IMR-90 (cell line): ENCODE measurements around the gene STOM. TPM values are rescaled to one million over a fixed set of nuclear protein-coding genes. Genes with fewer than 3 reads are reported as not detected.

Source experiments
- ATAC-seq: fragments of 200-7000 bp; cut with Tn5 transposase; 2 replicates; pipeline ENCODE4 v1.9.1; 2020; ENCODE audit warnings: low read depth, mild to moderate bottlenecking, moderate library complexity
- BruUV-seq: library from RNA; stranded (reverse); fragments of 400-500 nt; replicated peaks from 2 replicates; lab custom pipeline; 2021; lab: Mats Ljungman, UMichigan
- CTCF ChIA-PET: fragments of 300-600 bp; formaldehyde crosslinking; extraction: SDS; loops from one replicate; lab custom pipeline; 2021; ENCODE audit warnings: antibody characterized with exemption; lab: Yijun Ruan, JAX
- POLR2A ChIA-PET: fragments of 300-600 bp; sonication (Branson Sonifier 250); formaldehyde crosslinking; loops from one replicate; lab custom pipeline; 2022; ENCODE audit warnings: antibody characterized with exemption; ENCODE audit not compliant: unreplicated experiment; lab: Charles Lee
- DNase-seq: peaks from one replicate; pipeline ENCODE4 v3.0.0; 2013
- H2AFZ ChIP-seq: replicated peaks from 2 replicates; pipeline ENCODE3; 2013; ENCODE audit warnings: low read length, mild to moderate bottlenecking; ENCODE audit not compliant: poor library complexity
- H2AK5ac ChIP-seq: 2 replicates; pipeline ENCODE4 v1.6.1; 2013; ENCODE audit warnings: low read depth, low read length, inconsistent platforms
- H2AK9ac ChIP-seq: replicated peaks from 2 replicates; pipeline ENCODE3; 2013; ENCODE audit warnings: mild to moderate bottlenecking, low read depth, low read length, moderate library complexity; ENCODE audit not compliant: poor library complexity
- H2BK120ac ChIP-seq: 2 replicates; pipeline ENCODE4 v1.6.1; 2013; ENCODE audit warnings: low read depth, low read length, inconsistent platforms
- H2BK15ac ChIP-seq: 3 replicates; pipeline ENCODE4 v1.6.1; 2013; ENCODE audit warnings: low read depth, low read length, inconsistent platforms
- H2BK20ac ChIP-seq: 2 replicates; pipeline ENCODE4 v1.6.1; 2013; ENCODE audit warnings: low read depth, mild to moderate bottlenecking, inconsistent platforms, low read length, moderate library complexity
- H2BK5ac ChIP-seq: 2 replicates; pipeline ENCODE4 v1.6.1; 2013; ENCODE audit warnings: mild to moderate bottlenecking, low read depth, low read length, inconsistent platforms; ENCODE audit not compliant: poor library complexity, severe bottlenecking
- H3K14ac ChIP-seq: replicated peaks from 2 replicates; pipeline ENCODE4 v1.6.1; 2013; ENCODE audit warnings: low read depth, low read length, inconsistent platforms
- H3K18ac ChIP-seq: 2 replicates; pipeline ENCODE4 v1.6.1; 2013; ENCODE audit warnings: low read depth, low read length, control low read depth
- H3K23ac ChIP-seq: 2 replicates; pipeline ENCODE4 v1.6.1; 2013; ENCODE audit warnings: low read depth, low read length, inconsistent platforms
- H3K27ac ChIP-seq: 2 replicates; pipeline ENCODE4 v1.5.1; 2013; ENCODE audit warnings: mild to moderate bottlenecking, control low read depth, low read length; ENCODE audit not compliant: insufficient read depth
- H3K27me3 ChIP-seq: 2 replicates; pipeline ENCODE4 v1.6.1; 2013; ENCODE audit warnings: low read length; ENCODE audit not compliant: control insufficient read depth, insufficient read depth
- H3K36me3 ChIP-seq: 2 replicates; pipeline ENCODE4 v1.6.1; 2013; ENCODE audit warnings: low read length, mixed read lengths; ENCODE audit not compliant: control insufficient read depth, insufficient read depth
- H3K4ac ChIP-seq: 2 replicates; pipeline ENCODE4 v1.6.1; 2013; ENCODE audit warnings: low read depth, low read length, inconsistent platforms
- H3K4me1 ChIP-seq: 2 replicates; pipeline ENCODE4 v1.6.1; 2013; ENCODE audit warnings: low read length, mixed read lengths; ENCODE audit not compliant: control insufficient read depth, insufficient read depth
- H3K4me2 ChIP-seq: 2 replicates; pipeline ENCODE4 v1.6.1; 2013; ENCODE audit warnings: low read depth, mild to moderate bottlenecking, control low read depth, low read length, moderate library complexity
- H3K4me3 ChIP-seq: 2 replicates; pipeline ENCODE4 v1.5.1; 2013; ENCODE audit warnings: low read depth, mild to moderate bottlenecking, control low read depth, low read length, moderate library complexity; ENCODE audit not compliant: insufficient read depth
- H3K56ac ChIP-seq: 2 replicates; pipeline ENCODE4 v1.6.1; 2013; ENCODE audit warnings: low read length, inconsistent platforms; ENCODE audit not compliant: insufficient read depth; ENCODE audit errors: extremely low read depth
- H3K79me1 ChIP-seq, 2 experiments: 2 replicates each; pipeline ENCODE4 v1.6.1; 2013; ENCODE audit warnings: low read length in 2 of 2, inconsistent platforms in 1 of 2, low read depth in 1 of 2
- H3K9ac ChIP-seq: 2 replicates; pipeline ENCODE4 v1.6.1; 2013; ENCODE audit warnings: low read depth, low read length, control low read depth
- H3K9me1 ChIP-seq: 2 replicates; pipeline ENCODE4 v1.6.1; 2013; ENCODE audit warnings: low read length, inconsistent platforms; ENCODE audit not compliant: insufficient read depth
- H3K9me3 ChIP-seq: 2 replicates; pipeline ENCODE4 v1.6.1; 2013; ENCODE audit warnings: low read length; ENCODE audit not compliant: control insufficient read depth, insufficient read depth
- H4K20me1 ChIP-seq: 2 replicates; pipeline ENCODE4 v1.6.1; 2013; ENCODE audit warnings: low read length, inconsistent platforms; ENCODE audit not compliant: insufficient read depth
- H4K5ac ChIP-seq: 2 replicates; pipeline ENCODE4 v1.6.1; 2013; ENCODE audit warnings: mild to moderate bottlenecking, low read depth, low read length, control low read depth
- H4K8ac ChIP-seq, 2 experiments: 2 replicates each; pipeline ENCODE4 v1.6.1; 2013; ENCODE audit warnings: low read depth in 2 of 2, low read length in 2 of 2, control low read depth in 1 of 2, inconsistent platforms in 1 of 2
- H4K91ac ChIP-seq: 2 replicates; pipeline ENCODE4 v1.6.1; 2013; ENCODE audit warnings: low read depth, low read length, inconsistent platforms; ENCODE audit not compliant: insufficient read depth
- BHLHE40 ChIP-seq: fragments of 150-350 bp; IDR thresholded peaks from 2 replicates; pipeline ENCODE4 v1.6.1; 2016; ENCODE audit warnings: mild to moderate bottlenecking, low read depth, low read length
- CEBPB ChIP-seq: IDR thresholded peaks from 2 replicates; pipeline ENCODE4 v1.6.1; 2012; ENCODE audit warnings: low read depth, low read length, improper control_type of control experiment
- CHD1 ChIP-seq: IDR thresholded peaks from 2 replicates; pipeline ENCODE4 v1.6.1; 2012; ENCODE audit warnings: low read depth, low read length, improper control_type of control experiment
- MAZ ChIP-seq: IDR thresholded peaks from 2 replicates; pipeline ENCODE4 v1.6.1; 2012; ENCODE audit warnings: low read depth, mild to moderate bottlenecking, low read length, improper control_type of control experiment, moderate library complexity, borderline replicate concordance
- MXI1 ChIP-seq: IDR thresholded peaks from 2 replicates; pipeline ENCODE4 v1.6.1; 2012; ENCODE audit warnings: low read depth, mild to moderate bottlenecking, low read length, moderate library complexity, borderline replicate concordance
- POLR2A ChIP-seq: IDR thresholded peaks from 2 replicates; pipeline ENCODE4 v1.6.1; 2012; ENCODE audit warnings: mild to moderate bottlenecking, low read depth, low read length
- RAD21 ChIP-seq: IDR thresholded peaks from 2 replicates; pipeline ENCODE4 v1.6.1; 2012; ENCODE audit warnings: low read length, improper control_type of control experiment
- RCOR1 ChIP-seq: IDR thresholded peaks from 2 replicates; pipeline ENCODE4 v1.6.1; 2012; ENCODE audit warnings: mild to moderate bottlenecking, low read length, improper control_type of control experiment; ENCODE audit not compliant: insufficient replicate concordance
- RFX5 ChIP-seq: IDR thresholded peaks from 2 replicates; pipeline ENCODE4 v1.8.0; 2012; ENCODE audit warnings: low read depth, mild to moderate bottlenecking, low read length, moderate library complexity
- SMC3 ChIP-seq: fragments of 150-350 bp; IDR thresholded peaks from 2 replicates; pipeline ENCODE4 v1.6.1; 2016; ENCODE audit warnings: low read depth, mild to moderate bottlenecking, antibody characterized with exemption, low read length, moderate library complexity
- WGBS, 2 experiments: methylation state at CpG; one replicate each; pipeline versions ENCODE4 v1.1.5 to v1.1.7; 2013; ENCODE audit warnings: missing lambda C conversion rate in 2 of 2; ENCODE audit not compliant: insufficient read length in 1 of 2; ENCODE audit errors: extremely low coverage in 2 of 2; 5-methylcytosine and 5-hydroxymethylcytosine counted together
- dilution Hi-C: fragments of 300-500 bp; cut with HindIII; formaldehyde crosslinking; loops from one replicate; pipeline ENCODE4 v1.14.3; 2018; ENCODE audit warnings: low sequenced_read_pairs; ENCODE audit not compliant: unreplicated experiment
- in situ Hi-C: fragments of 300-500 bp; cut with MboI; formaldehyde crosslinking; loops from 3 replicates; pipeline ENCODE4 v1.14.3; 2019; ENCODE audit warnings: low sequenced_read_pairs, inconsistent platforms, mixed read lengths
- intact Hi-C: fragments of 100-400 bp; cut with micrococcal nuclease; formaldehyde crosslinking; loops from 2 replicates; pipeline ENCODE4 v1.10.0; 2022
- polyA plus RNA-seq, 3 experiments: library from polyadenylated mRNA; depleted of rRNA; stranded (reverse); fragments of >200 nt; gene quantifications; 2 replicates each; pipeline ENCODE4 v1.2.3, GENCODE V29; 2012; ENCODE audit warnings: low replicate concordance in 1 of 3
- total RNA-seq: library from RNA; depleted of rRNA; stranded (reverse); fragments of >200 nt; gene quantifications from 2 replicates; pipeline ENCODE4 v1.2.3, GENCODE V29; 2012
- TF ChIP-seq, protein P1 (sequence below): fragments of 150-350 bp; IDR thresholded peaks from 2 replicates; pipeline ENCODE4 v1.6.1; 2017; ENCODE audit warnings: mild to moderate bottlenecking, antibody characterized with exemption, low read length, low read depth
- TF ChIP-seq, protein P2 (sequence below): conservative IDR thresholded peaks from 2 replicates; pipeline ENCODE4 v1.5.1; 2012; ENCODE audit warnings: mild to moderate bottlenecking, low read depth, low read length, improper control_type of control experiment
- TF ChIP-seq, protein P3 (sequence below): fragments of 150-350 bp; IDR thresholded peaks from 2 replicates; pipeline ENCODE4 v1.6.1; 2016; ENCODE audit warnings: low read depth, mild to moderate bottlenecking, low read length, moderate library complexity, borderline replicate concordance

STOM gene
- total and polyA plus RNA-seq, 2 of the 4 experiments (the other 2 are of a cell fraction), result 78.4 to 84.8 TPM

DNA sequence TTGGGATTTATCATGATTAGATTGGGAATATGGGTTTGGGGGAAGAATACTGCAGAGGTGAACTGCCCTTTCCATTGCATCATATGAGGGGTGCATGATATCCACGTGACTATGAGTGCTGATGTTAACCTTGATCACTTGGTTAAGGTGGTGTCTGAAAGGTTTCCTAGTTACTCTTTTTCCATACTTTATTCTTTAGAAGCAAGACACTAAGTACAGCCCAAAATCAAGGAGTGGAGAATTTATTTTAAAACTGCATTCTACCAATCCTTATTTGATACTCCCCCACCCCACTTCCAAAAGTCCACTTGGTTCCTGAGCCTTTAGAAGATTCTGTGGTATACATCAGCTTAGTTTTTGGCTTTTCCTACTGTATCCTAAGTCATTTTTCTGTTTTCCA, 20.3 kb upstream of the STOM start:
- DNase-seq (no peak), ATAC-seq (no peak)
- Histone ChIP-seq H3K4me3 (no peak overlapping the region), H4K8ac (no peak overlapping the region), H3K79me1 (no peaks in the 10 kb centered on the region), H3K56ac (no peak overlapping the region), H3K23ac (no peak overlapping the region), H3K9ac (no peak overlapping the region), H2BK20ac (no peak overlapping the region), H3K9me1 (peaks cover 6% of the 10 kb centered on the region; the same call in 1 of the 2 replicates), H4K91ac (no peak overlapping the region), H2AK9ac (no peak overlapping the region), H3K14ac (no peak overlapping the region), H2AK5ac (no peak overlapping the region; the same call in 1 of the 2 replicates), H3K4ac (no peak overlapping the region), H2BK120ac (no peak overlapping the region), H3K4me1 (peaks cover 6% of the 10 kb centered on the region), H3K27me3 (no peaks in the 10 kb centered on the region), H3K36me3 (no peaks in the 10 kb centered on the region), H3K4me2 (no peak overlapping the region), H3K27ac (no peak overlapping the region), H3K9me3 (no peaks in the 10 kb centered on the region), H2AFZ (no peak overlapping the region), H4K20me1 (no peaks in the 10 kb centered on the region), H2BK15ac (no peak overlapping the region), H2BK5ac (no peak overlapping the region), H3K18ac (no peak overlapping the region), H4K5ac (no peak overlapping the region)
- dilution Hi-C loops (no loop called here), in situ Hi-C loops (loop anchor here (25.0 kb wide), 2 partner anchors 403 to 628 kb away; no protein-coding TSS in a partner anchor), intact Hi-C loops (no loop called here)
- WGBS, 2 experiments, result no CpG with 5 or more reads among the region's 1 CpG
- ChIA-PET POLR2A (no interaction called here), CTCF (interaction anchor here (1.0 kb wide), 1 partner anchor 175 kb away, joined by 4 read pairs; no protein-coding TSS in a partner anchor)
- TF ChIP-seq RAD21 (no peak), RCOR1 (no peak), BHLHE40 (no peak), MAZ (no peak), CHD1 (no peak), CEBPB (no peak), SMC3 (no peak), MXI1 (no peak), POLR2A (no peak), RFX5 (no peak)
- TF ChIP-seq, protein P1, sequence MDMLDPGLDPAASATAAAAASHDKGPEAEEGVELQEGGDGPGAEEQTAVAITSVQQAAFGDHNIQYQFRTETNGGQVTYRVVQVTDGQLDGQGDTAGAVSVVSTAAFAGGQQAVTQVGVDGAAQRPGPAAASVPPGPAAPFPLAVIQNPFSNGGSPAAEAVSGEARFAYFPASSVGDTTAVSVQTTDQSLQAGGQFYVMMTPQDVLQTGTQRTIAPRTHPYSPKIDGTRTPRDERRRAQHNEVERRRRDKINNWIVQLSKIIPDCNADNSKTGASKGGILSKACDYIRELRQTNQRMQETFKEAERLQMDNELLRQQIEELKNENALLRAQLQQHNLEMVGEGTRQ, result no peak
- TF ChIP-seq, protein P2, sequence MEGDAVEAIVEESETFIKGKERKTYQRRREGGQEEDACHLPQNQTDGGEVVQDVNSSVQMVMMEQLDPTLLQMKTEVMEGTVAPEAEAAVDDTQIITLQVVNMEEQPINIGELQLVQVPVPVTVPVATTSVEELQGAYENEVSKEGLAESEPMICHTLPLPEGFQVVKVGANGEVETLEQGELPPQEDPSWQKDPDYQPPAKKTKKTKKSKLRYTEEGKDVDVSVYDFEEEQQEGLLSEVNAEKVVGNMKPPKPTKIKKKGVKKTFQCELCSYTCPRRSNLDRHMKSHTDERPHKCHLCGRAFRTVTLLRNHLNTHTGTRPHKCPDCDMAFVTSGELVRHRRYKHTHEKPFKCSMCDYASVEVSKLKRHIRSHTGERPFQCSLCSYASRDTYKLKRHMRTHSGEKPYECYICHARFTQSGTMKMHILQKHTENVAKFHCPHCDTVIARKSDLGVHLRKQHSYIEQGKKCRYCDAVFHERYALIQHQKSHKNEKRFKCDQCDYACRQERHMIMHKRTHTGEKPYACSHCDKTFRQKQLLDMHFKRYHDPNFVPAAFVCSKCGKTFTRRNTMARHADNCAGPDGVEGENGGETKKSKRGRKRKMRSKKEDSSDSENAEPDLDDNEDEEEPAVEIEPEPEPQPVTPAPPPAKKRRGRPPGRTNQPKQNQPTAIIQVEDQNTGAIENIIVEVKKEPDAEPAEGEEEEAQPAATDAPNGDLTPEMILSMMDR, result no peak
- TF ChIP-seq, protein P3, sequence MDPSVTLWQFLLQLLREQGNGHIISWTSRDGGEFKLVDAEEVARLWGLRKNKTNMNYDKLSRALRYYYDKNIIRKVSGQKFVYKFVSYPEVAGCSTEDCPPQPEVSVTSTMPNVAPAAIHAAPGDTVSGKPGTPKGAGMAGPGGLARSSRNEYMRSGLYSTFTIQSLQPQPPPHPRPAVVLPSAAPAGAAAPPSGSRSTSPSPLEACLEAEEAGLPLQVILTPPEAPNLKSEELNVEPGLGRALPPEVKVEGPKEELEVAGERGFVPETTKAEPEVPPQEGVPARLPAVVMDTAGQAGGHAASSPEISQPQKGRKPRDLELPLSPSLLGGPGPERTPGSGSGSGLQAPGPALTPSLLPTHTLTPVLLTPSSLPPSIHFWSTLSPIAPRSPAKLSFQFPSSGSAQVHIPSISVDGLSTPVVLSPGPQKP, result no peak
- BruUV-seq, result no TSS peak
